Measurements from ENCODE around the gene ZNF664.
A peak's percentile ranks its signal among the peaks of the same experiment; 100 is the strongest.

Gene ZNF664

GRCh38 chr12:124004233-124004875 is 31.3 kb downstream of the ZNF664 start:
- Histone ChIP-seq H3K4me1 (ENCODE audit: low read length) (peaks cover 33% of the 10 kb centered on the region), H3K9ac (ENCODE audit: low read length) (no peak overlapping the region), H3K27ac (ENCODE audit: low read length) (no peak overlapping the region), H3K4me2 (ENCODE audit: low read length) (no peak overlapping the region), H3K79me2 (ENCODE audit: low read length) (peaks cover 5% of the 10 kb centered on the region; the same call in 1 of the 2 replicates), H3K27me3 (ENCODE audit: low read depth, low read length) (no peaks in the 10 kb centered on the region), H3K4me3 (ENCODE audit: low read length) (no peak overlapping the region), H3K36me3 (replicated peaks; ENCODE audit: low read depth, low read length) (peaks cover 12% of the 10 kb centered on the region), H4K20me1 (ENCODE audit: insufficient read depth, low read length) (peaks cover 7% of the 10 kb centered on the region; the same call in 1 of the 2 replicates), H2AFZ (ENCODE audit: low read depth, low read length) (no peak overlapping the region), H3K9me3 (ENCODE audit: insufficient read depth, low read length) (no peaks in the 10 kb centered on the region)
- TF ChIP-seq EZH2phosphoT487 (IDR thresholded peaks at IDR 0.05; ENCODE audit: low read depth) (no peak), CTCF (IDR thresholded peaks at IDR 0.05; ENCODE audit: low read depth, low read length) (no peak)

- Histone ChIP-seq H3K27ac (ENCODE audit: low read length) (no peak overlapping the region), H2AFZ (ENCODE audit: low read depth, low read length) (no peak overlapping the region), H3K4me3 (ENCODE audit: low read length) (0 out of 2 replicates have a peak overlapping the region, but pooled peaks have one; percentile 0), H3K27me3 (ENCODE audit: low read depth, low read length) (no peaks in the 10 kb centered on the region), H3K79me2 (ENCODE audit: low read length) (peaks cover 5% of the 10 kb centered on the region; the same call in 1 of the 2 replicates), H4K20me1 (ENCODE audit: insufficient read depth, low read length) (peaks cover 7% of the 10 kb centered on the region; the same call in 1 of the 2 replicates), H3K9ac (ENCODE audit: low read length) (no peak overlapping the region), H3K4me1 (ENCODE audit: low read length) (peaks cover 33% of the 10 kb centered on the region), H3K9me3 (ENCODE audit: insufficient read depth, low read length) (no peaks in the 10 kb centered on the region), H3K4me2 (ENCODE audit: low read length) (peak overlapping the region; percentile 28), H3K36me3 (replicated peaks; ENCODE audit: low read depth, low read length) (peaks cover 15% of the 10 kb centered on the region)
- TF ChIP-seq CTCF (IDR thresholded peaks at IDR 0.05; ENCODE audit: low read depth, low read length) (no peak), EZH2phosphoT487 (IDR thresholded peaks at IDR 0.05; ENCODE audit: low read depth) (no peak)
Measured at GRCh38 chr12:124006085-124006845, 33.2 kb downstream of the ZNF664 start.

GRCh38 chr12:124006846-124007713 is 34.1 kb downstream of the ZNF664 start:
- Histone ChIP-seq H3K79me2 (ENCODE audit: low read length) (peaks cover 5% of the 10 kb centered on the region; the same call in 1 of the 2 replicates), H2AFZ (ENCODE audit: low read depth, low read length) (no peak overlapping the region), H3K27me3 (ENCODE audit: low read depth, low read length) (no peaks in the 10 kb centered on the region), H3K36me3 (replicated peaks; ENCODE audit: low read depth, low read length) (peaks cover 14% of the 10 kb centered on the region), H3K9me3 (ENCODE audit: insufficient read depth, low read length) (no peaks in the 10 kb centered on the region), H3K4me1 (ENCODE audit: low read length) (peaks cover 33% of the 10 kb centered on the region), H3K27ac (ENCODE audit: low read length) (no peak overlapping the region), H3K9ac (ENCODE audit: low read length) (no peak overlapping the region), H3K4me2 (ENCODE audit: low read length) (peak overlapping the region; percentile 28), H4K20me1 (ENCODE audit: insufficient read depth, low read length) (peaks cover 7% of the 10 kb centered on the region; the same call in 1 of the 2 replicates), H3K4me3 (ENCODE audit: low read length) (no peak overlapping the region)
- TF ChIP-seq CTCF (IDR thresholded peaks at IDR 0.05; ENCODE audit: low read depth, low read length) (no peak), EZH2phosphoT487 (IDR thresholded peaks at IDR 0.05; ENCODE audit: low read depth) (no peak)
